Suppressor macrophage treated with lipopolysaccharide for 4 hours (primary cell): ENCODE data around the gene PLA2G4E.
A peak's percentile ranks its signal among the peaks of the same experiment; 100 is the strongest.

Source experiments
- DNase-seq: peaks from one replicate; pipeline ENCODE4 v3.0.0-alpha.2; 2020

Gene PLA2G4E

GRCh38 chr15:42050484-42051255 is 29.8 kb upstream of the PLA2G4E start:
- no peak for DNase-seq

GRCh38 chr15:42048821-42049200 is 28.0 kb upstream of the PLA2G4E start:
- DNase-seq, result no peak

GRCh38 chr15:42048080-42048820 is 27.4 kb upstream of the PLA2G4E start:
- DNase-seq, result no peak

GRCh38 chr15:42046597-42046996 is 25.8 kb upstream of the PLA2G4E start:
- no peak for DNase-seq

GRCh38 chr15:42045211-42045615 is 24.4 kb upstream of the PLA2G4E start:
- no peak for DNase-seq

GRCh38 chr15:42042602-42043400 is 22.0 kb upstream of the PLA2G4E start:
- no peak for DNase-seq

GRCh38 chr15:42038401-42038800 is 17.6 kb upstream of the PLA2G4E start:
- no peak for DNase-seq

GRCh38 chr15:42037656-42038055 is 16.8 kb upstream of the PLA2G4E start:
- DNase-seq, result no peak

GRCh38 chr15:42036966-42037365 is 16.1 kb upstream of the PLA2G4E start:
- DNase-seq, result no peak

- DNase-seq, result no peak
These were observed 15.5 kb upstream of the PLA2G4E start for GRCh38 chr15:42036112-42036905.

- peak; percentile 67 for DNase-seq
These were observed 14.6 kb upstream of the PLA2G4E start for GRCh38 chr15:42035435-42035761.

- DNase-seq, result peak; percentile 18
These were observed 14.0 kb upstream of the PLA2G4E start for GRCh38 chr15:42034628-42035434.

- DNase-seq, result no peak
These were observed 12.5 kb upstream of the PLA2G4E start for GRCh38 chr15:42033214-42033873.

GRCh38 chr15:42032376-42033213 is 11.8 kb upstream of the PLA2G4E start:
- no peak for DNase-seq

GRCh38 chr15:42031198-42031915 is 10.5 kb upstream of the PLA2G4E start:
- no peak for DNase-seq

- DNase-seq, result no peak
These were observed 6.7 kb upstream of the PLA2G4E start for GRCh38 chr15:42027521-42027920.

- DNase-seq, result no peak
These were observed 3.5 kb upstream of the PLA2G4E start for GRCh38 chr15:42024303-42024702.

- DNase-seq, result no peak
These were observed 751 bp upstream of the PLA2G4E start for GRCh38 chr15:42021593-42021992.

- no peak for DNase-seq
These were observed 2.3 kb downstream of the PLA2G4E start for GRCh38 chr15:42018306-42019224.
